RPMI8226 (cell line): ENCODE data around the gene DCUN1D5.
A peak's percentile ranks its signal among the peaks of the same experiment; 100 is the strongest.

Source experiments
- DNase-seq: peaks from one replicate; pipeline ENCODE4 v3.0.0-alpha.2; 2015

Gene DCUN1D5

GRCh38 chr11:103091801-103092524 lies at the start of gene DCUN1D5:
TSS of gene DCUN1D5 (minus strand) at chr11:103092160. CDS start at chr11:103091872, 288 bp downstream.
- DNase-seq: peak; percentile 96

DNA sequence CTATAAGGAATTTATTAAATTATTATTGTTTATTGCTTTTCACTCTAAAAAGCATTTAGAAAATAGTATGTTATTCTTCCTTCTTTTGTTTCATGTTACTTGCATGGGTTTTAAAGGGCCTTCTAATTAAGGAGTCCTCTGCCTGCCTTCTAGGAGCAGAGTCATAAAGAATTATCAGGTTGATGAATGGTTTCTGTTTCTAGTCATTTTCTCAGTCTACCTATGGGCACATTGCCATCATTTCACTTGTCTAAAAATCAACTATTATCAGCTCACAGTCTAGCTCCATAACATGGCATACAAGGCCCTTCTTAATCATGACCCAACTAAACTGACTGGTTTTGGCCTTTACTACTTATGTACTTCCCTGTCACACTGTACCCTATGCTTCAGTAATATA lies 33.5 kb upstream of the DCUN1D5 start:
- DNase-seq: no peak

DNA sequence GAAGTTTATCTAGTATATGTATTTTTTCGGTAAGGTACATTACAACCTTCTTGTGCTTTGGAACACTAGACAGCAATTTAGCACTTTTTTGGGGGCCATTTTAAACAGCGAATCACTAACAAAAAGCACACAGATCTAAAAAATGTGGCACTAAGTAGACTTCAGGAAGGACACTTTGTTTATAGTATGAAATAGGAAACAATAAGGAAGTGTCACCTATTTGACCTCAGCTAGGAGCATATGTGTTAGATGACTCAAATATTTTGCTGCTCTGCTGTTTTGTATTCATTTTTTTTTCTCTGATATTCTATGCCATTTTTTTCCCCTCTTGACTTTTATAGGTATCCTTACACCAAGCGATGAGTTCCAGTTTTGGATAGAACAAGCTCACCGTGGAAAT lies 22.9 kb upstream of the DCUN1D5 start:
- no peak for DNase-seq

- DNase-seq: no peak
These were observed 20.4 kb upstream of the DCUN1D5 start for GRCh38 chr11:103112364-103112763.

DNA sequence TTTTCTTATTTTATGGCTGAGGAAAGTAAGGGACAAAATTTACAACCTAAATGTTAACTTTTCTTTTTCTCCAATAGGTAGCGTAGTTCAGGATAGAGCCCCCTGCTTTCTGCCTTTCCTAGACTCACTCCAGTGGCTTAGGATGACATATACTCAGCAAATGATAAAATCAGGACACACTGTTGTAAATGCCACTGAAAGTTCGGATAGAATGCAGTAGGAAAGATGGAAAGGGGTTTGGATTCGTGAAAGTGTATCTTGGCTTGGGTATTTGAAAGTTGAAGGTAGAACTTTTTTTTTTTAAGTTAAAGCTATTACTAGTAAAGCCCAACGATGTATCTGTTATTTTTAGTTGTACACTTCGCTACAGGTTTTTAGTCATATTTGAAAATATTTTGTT lies 19.4 kb upstream of the DCUN1D5 start:
- no peak for DNase-seq

DNA sequence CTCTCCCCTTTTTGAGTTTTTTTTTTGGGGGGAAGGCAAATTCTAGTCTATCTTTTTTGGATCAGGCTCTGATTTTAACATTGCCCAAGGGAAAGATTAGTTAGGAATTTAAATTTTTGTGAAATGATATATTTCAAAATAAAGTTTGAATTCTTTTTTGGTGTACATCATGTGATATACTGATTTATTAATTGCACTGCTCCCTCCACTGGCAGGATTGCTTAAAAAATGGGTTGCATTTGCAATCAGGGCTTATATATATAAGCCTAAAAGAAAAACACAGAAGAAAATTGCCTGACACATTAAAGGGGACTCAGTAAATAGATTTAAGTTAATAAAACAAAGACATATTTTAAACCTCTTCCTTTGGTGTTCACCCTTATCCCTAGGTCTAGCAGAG lies 18.4 kb upstream of the DCUN1D5 start:
- DNase-seq: no peak

DNA sequence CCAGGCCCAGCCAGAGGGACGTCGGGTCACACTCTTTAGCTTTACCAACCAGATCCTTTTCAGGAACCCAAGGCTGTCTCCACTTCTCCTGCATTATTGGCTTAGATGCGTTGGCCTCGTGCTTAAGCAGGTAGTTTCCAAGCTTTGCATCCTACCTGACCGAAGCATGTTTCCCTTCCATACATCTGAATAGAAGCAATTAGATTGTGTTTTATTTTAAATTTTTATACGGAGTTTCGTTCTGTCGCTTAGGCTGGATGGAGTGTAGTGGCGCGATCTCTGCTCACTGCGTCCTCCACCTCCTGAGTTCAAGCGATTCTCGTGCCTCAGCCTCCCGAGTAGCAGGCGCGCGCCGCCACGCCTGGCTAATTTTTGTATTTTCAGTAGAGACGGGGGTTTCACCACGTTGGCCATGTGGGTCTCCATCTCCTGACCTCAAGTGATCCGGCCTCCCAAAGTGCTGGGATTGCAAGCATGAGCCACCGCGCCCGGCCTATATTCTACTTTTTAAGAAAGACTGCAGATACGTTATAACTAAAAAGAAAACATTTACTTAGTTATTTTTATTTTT lies 17.9 kb upstream of the DCUN1D5 start:
- DNase-seq: no peak

- peak; percentile 92 for DNase-seq
These were observed 17.2 kb upstream of the DCUN1D5 start, which contains the start of gene DYNC2H1 for GRCh38 chr11:103108933-103109817. TSS of gene DYNC2H1 (plus strand) at chr11:103109426. CDS start at chr11:103109575, 149 bp downstream.

DNA sequence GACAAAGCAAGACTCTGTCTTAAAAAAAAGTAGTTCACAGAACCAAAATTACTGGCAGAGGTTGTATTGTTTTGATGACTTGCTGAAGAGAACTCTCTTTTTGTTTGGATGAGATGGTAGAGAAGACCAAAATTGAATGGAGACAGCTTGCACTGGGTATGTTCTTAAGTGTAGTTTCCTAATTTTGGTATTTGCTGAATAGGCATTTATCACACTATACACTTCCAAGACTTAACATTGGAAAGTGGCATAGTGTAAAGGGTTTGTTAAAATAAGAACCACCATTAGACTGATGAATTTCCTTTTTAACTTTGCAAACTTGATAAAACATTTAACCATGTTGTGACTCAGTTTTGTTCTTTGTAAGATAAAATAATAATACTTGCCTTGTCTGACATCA lies 5.3 kb upstream of the DCUN1D5 start:
- DNase-seq: no peak

DNA sequence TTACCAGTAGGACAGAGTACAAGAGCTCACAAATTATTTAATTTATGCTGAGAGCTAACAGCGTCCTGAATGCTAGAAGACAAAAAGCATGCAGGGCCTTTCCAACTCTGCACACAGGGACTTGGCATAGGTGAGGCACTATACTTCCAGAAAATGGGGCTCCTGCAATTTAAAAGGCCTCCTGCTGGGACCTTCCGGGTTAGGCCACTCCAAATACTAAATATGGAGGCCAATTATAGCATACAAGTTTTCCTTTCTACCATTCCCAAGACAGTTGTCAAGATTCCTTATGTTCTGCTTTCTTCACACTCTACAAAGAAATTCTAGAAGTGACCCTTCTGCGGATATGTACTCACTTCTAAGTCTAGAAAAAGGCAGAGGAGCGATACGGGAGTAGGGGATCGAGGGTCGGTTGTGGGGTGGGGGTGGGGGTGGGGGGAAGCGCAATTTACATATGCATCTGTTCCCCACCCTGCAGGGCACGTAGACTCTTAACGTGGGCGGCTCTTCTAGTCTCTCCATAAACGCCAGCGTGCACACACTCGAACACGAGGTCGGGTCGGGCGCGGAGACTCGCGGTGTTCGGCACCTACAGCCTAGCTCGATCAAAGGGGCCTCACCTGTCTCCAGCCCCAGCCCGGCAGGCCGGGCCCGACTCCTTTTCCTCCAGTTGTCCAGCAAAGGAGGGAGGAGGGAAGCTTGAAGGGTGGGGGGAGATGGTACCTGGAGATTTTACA lies 728 bp downstream of the DCUN1D5 start:
- peak; percentile 62 for DNase-seq

GRCh38 chr11:103086461-103086860 lies 5.5 kb downstream of the DCUN1D5 start:
- DNase-seq: no peak

GRCh38 chr11:103085758-103086365 lies 6.1 kb downstream of the DCUN1D5 start:
- DNase-seq: no peak

DNA sequence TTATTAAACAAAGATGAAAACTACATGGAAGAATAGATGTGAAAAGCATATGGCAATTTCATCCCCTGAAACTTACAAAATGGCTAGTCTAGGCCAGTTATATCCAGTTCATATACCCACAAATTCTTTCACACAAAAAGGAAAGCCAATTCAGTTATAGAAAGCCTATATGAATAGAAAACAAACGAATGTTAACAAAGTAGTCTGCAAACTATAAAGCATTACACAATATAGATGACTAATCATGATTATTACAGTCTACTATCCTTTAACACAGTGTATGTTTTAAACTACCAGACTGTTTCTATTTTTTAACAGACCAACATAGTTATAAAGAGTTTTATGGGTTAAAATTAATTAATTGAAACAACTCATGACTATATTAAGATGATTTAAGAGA lies 12.1 kb downstream of the DCUN1D5 start:
- no peak for DNase-seq

DNA sequence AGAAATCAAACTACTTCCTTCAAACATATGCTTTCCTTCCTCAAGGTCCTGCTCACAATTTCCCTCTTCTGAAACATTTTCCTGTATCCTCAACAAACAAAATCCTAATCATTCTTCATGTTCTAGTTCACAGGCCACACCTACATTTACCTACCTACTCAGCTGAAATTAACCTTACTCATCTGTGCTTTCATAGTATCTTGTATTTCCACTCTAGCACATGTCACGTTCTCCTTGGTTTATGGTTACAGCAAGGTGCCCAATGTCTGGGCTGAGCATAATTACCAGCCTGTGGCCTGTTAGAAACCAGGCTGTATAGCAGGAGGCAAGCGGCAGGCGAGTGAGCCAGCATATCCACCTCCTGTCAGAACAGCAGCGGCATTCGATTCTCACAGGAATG lies 13.2 kb downstream of the DCUN1D5 start:
- DNase-seq: no peak

GRCh38 chr11:103077554-103077953 lies 14.4 kb downstream of the DCUN1D5 start:
- no peak for DNase-seq

GRCh38 chr11:103076361-103076760 lies 15.6 kb downstream of the DCUN1D5 start:
- no peak for DNase-seq

- DNase-seq: no peak
These were observed 21.0 kb downstream of the DCUN1D5 start for GRCh38 chr11:103071008-103071407.

DNA sequence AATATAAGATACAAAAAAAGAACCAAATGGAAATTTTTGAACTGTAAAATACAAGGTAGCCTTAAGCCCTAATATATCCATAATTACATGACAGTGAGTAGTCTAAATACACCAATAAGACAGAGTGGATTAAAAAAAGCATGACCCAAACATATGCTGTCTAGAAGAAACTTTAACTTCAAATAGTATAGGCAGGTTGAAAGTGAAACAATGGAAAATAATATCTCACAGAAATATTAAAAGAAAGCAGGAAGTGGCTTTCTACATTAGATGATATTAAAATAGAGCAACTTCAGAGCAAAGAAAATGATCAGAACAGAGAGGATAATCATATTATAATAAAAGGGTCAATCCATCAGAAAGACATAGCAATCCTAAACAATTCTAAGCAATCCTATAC lies 21.8 kb downstream of the DCUN1D5 start:
- DNase-seq: no peak

DNA sequence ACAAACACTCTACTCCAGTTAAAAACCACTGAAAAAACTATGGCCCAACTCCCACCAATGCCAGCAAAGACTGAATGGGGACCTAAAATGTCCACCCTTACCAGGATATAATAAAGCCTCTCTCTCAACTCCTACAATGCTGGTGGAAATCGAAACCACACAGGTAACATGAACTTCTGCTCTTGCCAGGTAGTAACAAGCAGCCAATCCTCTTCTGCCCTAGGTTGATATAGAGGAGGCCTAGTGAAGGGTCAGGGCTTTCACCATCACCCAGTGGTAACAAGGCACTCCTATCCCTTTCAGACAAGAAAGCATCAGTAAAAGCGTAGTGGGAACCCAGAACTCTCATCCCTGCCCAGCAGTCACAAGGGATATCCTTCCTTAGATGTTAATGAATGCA lies 22.6 kb downstream of the DCUN1D5 start:
- no peak for DNase-seq

- DNase-seq: no peak
These were observed 24.8 kb downstream of the DCUN1D5 start for GRCh38 chr11:103067118-103067517.

DNA sequence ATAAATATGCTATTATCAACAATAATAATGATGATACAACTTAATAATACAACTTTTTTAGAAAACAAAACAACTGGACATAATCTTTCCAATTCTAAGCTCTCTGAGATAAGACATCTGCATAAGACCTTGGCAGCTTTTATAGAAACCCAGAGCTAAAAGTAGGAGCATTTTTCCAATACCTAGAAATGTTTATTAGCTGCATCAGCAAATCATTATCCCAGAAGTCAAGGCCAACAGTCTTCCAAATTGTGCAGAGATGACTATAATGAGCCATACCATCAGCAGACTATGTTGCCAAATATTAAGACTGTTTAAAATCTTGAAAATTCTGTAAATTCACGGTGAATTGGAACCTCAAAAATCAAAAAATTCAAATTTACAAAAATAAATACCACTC lies 30.3 kb downstream of the DCUN1D5 start:
- no peak for DNase-seq

- peak; percentile 38 for DNase-seq
These were observed 36.6 kb downstream of the DCUN1D5 start for GRCh38 chr11:103055221-103055890.
